Ramos (cell line): ENCODE measurements around the gene MS4A7.

Experiments
- in situ Hi-C: fragments of 300-500 bp; cut with MboI; formaldehyde crosslinking; loops from one replicate; pipeline ENCODE4 v1.14.3; 2022; ENCODE audit warnings: low sequenced_read_pairs; ENCODE audit not compliant: unreplicated experiment

The MS4A7 gene

GRCh38 chr11:60378354-60378753 is at the start of gene MS4A7:
TSS of gene MS4A7 (plus strand) at chr11:60378532. CDS start at chr11:60383142, 4,610 bp downstream.
- in situ Hi-C loops: no loop called here

GRCh38 chr11:60332846-60333245 is 45.5 kb upstream of the MS4A7 start:
- in situ Hi-C loops: loop anchor here (10.0 to 25.0 kb wide), 2 partner anchors 302 to 429 kb away; partner anchors contain the start of gene MS4A15

GRCh38 chr11:60334005-60334620 is 44.2 kb upstream of the MS4A7 start:
- in situ Hi-C loops: loop anchor here (10.0 to 25.0 kb wide), 2 partner anchors 301 to 428 kb away; partner anchors contain the start of gene MS4A15

GRCh38 chr11:60336767-60337391 is 41.5 kb upstream of the MS4A7 start:
- in situ Hi-C loops: loop anchor here (10.0 to 25.0 kb wide), 2 partner anchors 298 to 425 kb away; partner anchors contain the start of gene MS4A15

- in situ Hi-C loops: loop anchor here (10.0 to 25.0 kb wide), 2 partner anchors 297 to 424 kb away; partner anchors contain the start of gene MS4A15
Observed at GRCh38 chr11:60338053-60338452, 40.3 kb upstream of the MS4A7 start.

- in situ Hi-C loops: loop anchor here (10.0 to 25.0 kb wide), 2 partner anchors 295 to 423 kb away; partner anchors contain the start of gene MS4A15
Observed at GRCh38 chr11:60339356-60339755, 39.0 kb upstream of the MS4A7 start.

- in situ Hi-C loops: loop anchor here (10.0 to 25.0 kb wide), 2 partner anchors 272 to 419 kb away; partner anchors contain the start of gene MS4A15
Observed at GRCh38 chr11:60343094-60343704, 35.1 kb upstream of the MS4A7 start.

GRCh38 chr11:60344146-60344545 is 34.2 kb upstream of the MS4A7 start:
- in situ Hi-C loops: loop anchor here (10.0 to 25.0 kb wide), 2 partner anchors 271 to 418 kb away; partner anchors contain the start of gene MS4A15

- in situ Hi-C loops: loop anchor here (10.0 to 25.0 kb wide), 2 partner anchors 269 to 417 kb away; partner anchors contain the start of gene MS4A15
Observed at GRCh38 chr11:60345489-60345888, 32.8 kb upstream of the MS4A7 start.

- in situ Hi-C loops: loop anchor here (10.0 to 25.0 kb wide), 2 partner anchors 268 to 415 kb away; partner anchors contain the start of gene MS4A15
Observed at GRCh38 chr11:60347084-60347797, 31.1 kb upstream of the MS4A7 start.

GRCh38 chr11:60348116-60348515 is 30.2 kb upstream of the MS4A7 start:
- in situ Hi-C loops: loop anchor here (10.0 to 25.0 kb wide), 2 partner anchors 267 to 414 kb away; partner anchors contain the start of gene MS4A15

- in situ Hi-C loops: loop anchor here (10.0 to 25.0 kb wide), 2 partner anchors 265 to 412 kb away; partner anchors contain the start of gene MS4A15
Observed at GRCh38 chr11:60349990-60350389, 28.3 kb upstream of the MS4A7 start.

GRCh38 chr11:60357771-60358170 is 20.6 kb upstream of the MS4A7 start:
- in situ Hi-C loops: no loop called here

GRCh38 chr11:60360621-60361020 is 17.7 kb upstream of the MS4A7 start:
- in situ Hi-C loops: no loop called here

GRCh38 chr11:60362241-60362640 is 16.1 kb upstream of the MS4A7 start:
- in situ Hi-C loops: no loop called here

GRCh38 chr11:60363542-60364470 is 14.5 kb upstream of the MS4A7 start:
- in situ Hi-C loops: no loop called here

GRCh38 chr11:60366262-60366904 is 11.9 kb upstream of the MS4A7 start:
- in situ Hi-C loops: loop anchor here (5.0 kb wide), 1 partner anchor 116 kb away; no protein-coding TSS in a partner anchor

- in situ Hi-C loops: loop anchor here (5.0 kb wide), 1 partner anchor 115 kb away; no protein-coding TSS in a partner anchor
Observed at GRCh38 chr11:60367009-60367408, 11.3 kb upstream of the MS4A7 start.
